MM.1S (cell line): Measurements from ENCODE around the gene DNALI1.
"Not testable (repeated sequence)": the region's sequence is repeated elsewhere in the genome, so short reads cannot be mapped to it uniquely, and the experiment has no call there.

ENCODE experiments used
- DNase-seq: peaks from one replicate; pipeline ENCODE4 v3.0.0-alpha.2; 2015
- H2AFZ ChIP-seq: fragments of 300-600 bp; sonication (generic); 2 replicates; pipeline ENCODE4 v1.6.0; 2016; ENCODE audit warnings: antibody characterized with exemption, low read length
- H3F3A ChIP-seq: fragments of 300-600 bp; sonication (generic); 2 replicates; pipeline ENCODE4 v1.6.1; 2016; ENCODE audit warnings: mild to moderate bottlenecking, antibody characterized with exemption, low read length, moderate library complexity, mixed read lengths; ENCODE audit not compliant: insufficient read depth
- H3K27ac ChIP-seq: fragments of 300-600 bp; sonication (generic); 2 replicates; pipeline ENCODE4 v1.5.1; 2016; ENCODE audit warnings: mild to moderate bottlenecking, low read length
- H3K27me3 ChIP-seq: fragments of 300-600 bp; sonication (generic); replicated peaks from 2 replicates; pipeline ENCODE4 v1.6.0; 2016; ENCODE audit warnings: low read length; ENCODE audit not compliant: insufficient read depth
- H3K36me3 ChIP-seq: fragments of 300-600 bp; sonication (generic); replicated peaks from 2 replicates; pipeline ENCODE4 v1.6.1; 2016; ENCODE audit warnings: mild to moderate bottlenecking, low read length, mixed read lengths; ENCODE audit not compliant: insufficient read depth
- H3K4me1 ChIP-seq: fragments of 300-600 bp; sonication (generic); 2 replicates; pipeline ENCODE4 v1.6.1; 2016; ENCODE audit warnings: low read length, mixed read lengths
- H3K4me2 ChIP-seq: fragments of 300-600 bp; sonication (generic); 2 replicates; pipeline ENCODE4 v1.6.0; 2016; ENCODE audit warnings: low read depth, low read length
- H3K4me3 ChIP-seq: fragments of 300-600 bp; sonication (generic); 2 replicates; pipeline ENCODE4 v1.5.1; 2016; ENCODE audit warnings: low read length, mixed read lengths
- H3K79me2 ChIP-seq: fragments of 300-600 bp; sonication (generic); 2 replicates; pipeline ENCODE4 v1.6.1; 2016; ENCODE audit warnings: mixed run types, low read length, mixed read lengths
- H3K9ac ChIP-seq: fragments of 300-600 bp; sonication (generic); 2 replicates; pipeline ENCODE4 v1.6.1; 2016; ENCODE audit warnings: low read length, mixed read lengths
- H3K9me2 ChIP-seq: fragments of 300-600 bp; sonication (generic); replicated peaks from 2 replicates; pipeline ENCODE4 v1.6.1; 2016; ENCODE audit warnings: mild to moderate bottlenecking, low read length, mixed read lengths; ENCODE audit not compliant: insufficient read depth
- H3K9me3 ChIP-seq: fragments of 300-600 bp; sonication (generic); replicated peaks from 2 replicates; pipeline ENCODE4 v1.6.1; 2016; ENCODE audit warnings: mild to moderate bottlenecking, low read length, mixed read lengths; ENCODE audit not compliant: insufficient read depth
- H4K20me1 ChIP-seq: fragments of 300-600 bp; sonication (generic); 2 replicates; pipeline ENCODE4 v1.6.1; 2016; ENCODE audit warnings: mild to moderate bottlenecking, low read length, moderate library complexity, mixed read lengths; ENCODE audit not compliant: insufficient read depth
- EZH2 ChIP-seq: fragments of 300-600 bp; sonication (generic); optimal IDR thresholded peaks from 2 replicates; pipeline ENCODE3; 2017; ENCODE audit warnings: low read depth, mild to moderate bottlenecking, antibody characterized with exemption, low read length, mixed read lengths
- EZH2phosphoT487 ChIP-seq: fragments of 300-600 bp; sonication (generic); IDR thresholded peaks from 2 replicates; pipeline ENCODE4 v1.6.1; 2018; ENCODE audit warnings: antibody characterized with exemption, low read length
- TF ChIP-seq, protein P1 (sequence below): fragments of 300-600 bp; sonication (generic); IDR thresholded peaks from 2 replicates; pipeline ENCODE4 v1.5.1; 2016; ENCODE audit warnings: antibody characterized with exemption, low read length, mixed read lengths

DNALI1 gene

DNA sequence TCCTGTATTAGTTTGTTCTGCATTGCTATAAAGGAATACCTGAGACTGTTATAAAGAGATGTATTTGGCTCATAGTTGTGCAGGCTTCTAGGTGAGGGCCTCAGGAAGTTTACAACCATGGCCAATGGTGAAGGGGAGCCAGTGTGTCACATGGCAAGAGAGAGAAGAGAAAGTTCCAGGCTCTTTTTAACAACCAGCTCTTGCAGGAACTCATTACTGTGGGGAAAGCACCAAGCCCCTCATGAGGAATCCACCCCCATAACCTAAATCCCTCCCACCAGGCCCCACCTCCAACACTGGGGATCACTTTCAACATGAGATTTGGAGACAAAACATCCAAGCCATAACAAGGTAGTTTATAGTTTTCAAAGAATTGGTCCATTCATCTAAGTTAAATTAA is 37.1 kb upstream of the DNALI1 start:
- no peak overlapping the region for H3K9ac ChIP-seq
- H3K4me3 ChIP-seq: no peak overlapping the region
- H3K79me2 ChIP-seq: no peaks in the 10 kb centered on the region

DNA sequence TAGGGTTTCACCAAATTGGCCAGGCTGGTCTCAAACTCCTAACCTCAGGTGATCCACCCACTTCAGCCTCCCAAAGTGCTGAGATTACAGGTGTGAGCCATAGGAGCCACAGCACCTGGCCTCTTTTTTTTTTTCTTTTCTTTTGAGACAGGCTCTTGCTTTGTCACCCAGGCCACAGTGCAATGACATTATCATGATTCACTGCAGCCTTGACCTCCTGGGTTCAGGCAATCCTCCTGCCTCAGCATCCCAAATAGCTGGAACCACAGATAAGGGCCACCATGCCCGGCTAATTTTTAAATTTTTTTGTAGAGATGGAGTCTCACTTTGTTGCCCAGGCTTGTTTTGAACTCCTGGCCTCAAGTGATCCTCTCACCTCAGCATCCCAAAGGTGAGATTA is 26.9 kb upstream of the DNALI1 start:
- not testable (repeated sequence) for H3K79me2 ChIP-seq, H3K4me3 ChIP-seq, H3K4me2 ChIP-seq, H3K36me3 ChIP-seq, H4K20me1 ChIP-seq, H3F3A ChIP-seq, H2AFZ ChIP-seq, DNase-seq, H3K27me3 ChIP-seq, H3K4me1 ChIP-seq, H3K9ac ChIP-seq, H3K9me2 ChIP-seq, H3K9me3 ChIP-seq, H3K27ac ChIP-seq

More for the DNA sequence above, 37.1 kb upstream of the DNALI1 start:
- H3K9me2 ChIP-seq: no peaks in the 10 kb centered on the region
- DNase-seq: no peak
- peaks cover 7% of the 10 kb centered on the region; the same call in 1 of the 2 replicates for H3F3A ChIP-seq
- no peaks in the 10 kb centered on the region for H4K20me1 ChIP-seq
- TF ChIP-seq EZH2 (no peak), EZH2phosphoT487 (no peak)
- TF ChIP-seq, protein P1, sequence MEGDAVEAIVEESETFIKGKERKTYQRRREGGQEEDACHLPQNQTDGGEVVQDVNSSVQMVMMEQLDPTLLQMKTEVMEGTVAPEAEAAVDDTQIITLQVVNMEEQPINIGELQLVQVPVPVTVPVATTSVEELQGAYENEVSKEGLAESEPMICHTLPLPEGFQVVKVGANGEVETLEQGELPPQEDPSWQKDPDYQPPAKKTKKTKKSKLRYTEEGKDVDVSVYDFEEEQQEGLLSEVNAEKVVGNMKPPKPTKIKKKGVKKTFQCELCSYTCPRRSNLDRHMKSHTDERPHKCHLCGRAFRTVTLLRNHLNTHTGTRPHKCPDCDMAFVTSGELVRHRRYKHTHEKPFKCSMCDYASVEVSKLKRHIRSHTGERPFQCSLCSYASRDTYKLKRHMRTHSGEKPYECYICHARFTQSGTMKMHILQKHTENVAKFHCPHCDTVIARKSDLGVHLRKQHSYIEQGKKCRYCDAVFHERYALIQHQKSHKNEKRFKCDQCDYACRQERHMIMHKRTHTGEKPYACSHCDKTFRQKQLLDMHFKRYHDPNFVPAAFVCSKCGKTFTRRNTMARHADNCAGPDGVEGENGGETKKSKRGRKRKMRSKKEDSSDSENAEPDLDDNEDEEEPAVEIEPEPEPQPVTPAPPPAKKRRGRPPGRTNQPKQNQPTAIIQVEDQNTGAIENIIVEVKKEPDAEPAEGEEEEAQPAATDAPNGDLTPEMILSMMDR: no peak
- no peak overlapping the region for H2AFZ ChIP-seq
- peaks cover 6% of the 10 kb centered on the region for H3K4me1 ChIP-seq
- H3K36me3 ChIP-seq: no peaks in the 10 kb centered on the region
- 0 out of 2 replicates have a peak, but pooled peaks cover 3% of the 10 kb centered on the region for H3K27me3 ChIP-seq
- H3K4me2 ChIP-seq: no peak overlapping the region
- H3K27ac ChIP-seq: no peak overlapping the region
- H3K9me3 ChIP-seq: no peaks in the 10 kb centered on the region

- H3K9me2 ChIP-seq, H3K4me1 ChIP-seq, H4K20me1 ChIP-seq, H3K9ac ChIP-seq, H3K36me3 ChIP-seq, H3K4me3 ChIP-seq, H3K9me3 ChIP-seq, H3K27ac ChIP-seq, DNase-seq, H2AFZ ChIP-seq, H3F3A ChIP-seq, H3K27me3 ChIP-seq, H3K4me2 ChIP-seq, H3K79me2 ChIP-seq: not testable (repeated sequence)
These were observed 24.2 kb upstream of the DNALI1 start for GRCh38 chr1:37532418-37533156.

DNA sequence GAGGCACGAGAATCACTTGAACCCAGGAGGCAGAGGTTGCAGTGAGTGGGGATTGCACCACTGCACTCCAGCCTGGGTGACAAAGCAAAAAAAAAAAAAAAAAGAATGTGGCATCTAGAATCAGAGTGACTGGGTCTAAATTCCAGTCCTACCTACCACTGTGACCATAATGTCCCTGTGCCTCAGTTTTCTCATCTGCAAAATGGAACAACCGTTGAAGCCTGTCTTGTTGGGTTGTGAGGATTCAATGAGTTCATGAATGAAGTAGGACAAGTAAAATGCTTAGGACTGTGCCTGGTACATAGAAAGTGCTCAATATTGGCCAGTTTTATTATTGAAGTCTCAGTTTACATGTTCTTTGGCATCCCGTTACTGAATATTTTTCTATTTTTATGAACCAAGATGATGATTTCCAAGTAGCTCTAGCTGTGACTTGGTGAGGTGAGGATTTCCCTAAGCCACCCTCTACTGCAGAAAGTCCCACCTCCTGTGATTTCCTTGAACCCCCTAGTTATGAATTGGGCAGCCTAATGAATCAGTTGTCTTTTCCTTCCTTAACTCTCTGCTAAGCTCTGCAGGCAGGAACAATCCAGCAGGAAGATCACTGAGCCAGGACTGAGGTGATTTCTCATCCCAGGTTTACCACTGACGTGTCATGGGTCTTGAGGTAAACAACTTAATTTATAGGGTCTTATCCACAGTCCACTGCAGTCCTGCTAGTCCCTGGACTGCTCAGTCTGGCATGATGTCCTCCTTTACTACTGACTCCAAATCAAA is 23.2 kb upstream of the DNALI1 start:
- H3K4me3 ChIP-seq: no peak overlapping the region
- no peak overlapping the region for H2AFZ ChIP-seq
- H3K27ac ChIP-seq: no peak overlapping the region
- no peaks in the 10 kb centered on the region for H3K4me1 ChIP-seq
- H3K27me3 ChIP-seq: no peaks in the 10 kb centered on the region
- no peaks in the 10 kb centered on the region; the same call in 1 of the 2 replicates for H4K20me1 ChIP-seq
- TF ChIP-seq EZH2phosphoT487 (no peak), EZH2 (no peak)
- TF ChIP-seq, protein P1: no peak
- H3K79me2 ChIP-seq: 0 out of 2 replicates have a peak, but pooled peaks cover 6% of the 10 kb centered on the region
- H3F3A ChIP-seq: no peaks in the 10 kb centered on the region
- H3K9ac ChIP-seq: no peak overlapping the region
- no peaks in the 10 kb centered on the region for H3K9me2 ChIP-seq
- DNase-seq: no peak
- H3K4me2 ChIP-seq: no peak overlapping the region
- no peaks in the 10 kb centered on the region for H3K9me3 ChIP-seq
- no peaks in the 10 kb centered on the region for H3K36me3 ChIP-seq
